Measurements from ENCODE around the gene CABLES2.
A peak's percentile ranks its signal among the peaks of the same experiment; 100 is the strongest.
"Not testable (repeated sequence)": the region's sequence is repeated elsewhere in the genome, so short reads cannot be mapped to it uniquely, and the experiment has no call there.

The CABLES2 gene

DNA sequence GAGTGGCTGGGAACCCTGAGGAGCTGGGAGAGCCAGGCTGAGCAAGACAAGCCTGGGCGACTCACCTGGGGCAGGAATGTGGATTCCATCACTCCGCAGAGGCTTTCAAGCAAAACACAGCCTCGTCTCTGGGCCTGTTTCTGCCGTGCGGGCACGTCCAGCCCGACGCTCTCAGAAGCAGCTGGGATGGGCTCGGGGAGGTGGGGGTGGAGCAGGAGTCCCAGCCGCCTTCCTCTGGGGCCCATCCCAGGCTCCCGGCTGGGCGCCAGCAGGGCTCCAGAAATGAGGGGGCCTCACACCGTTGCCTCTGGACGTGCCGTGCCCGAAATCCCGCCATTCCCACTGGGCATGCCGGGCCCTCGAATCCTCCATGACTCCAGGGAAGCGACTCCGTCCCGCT lies 28.9 kb downstream of the CABLES2 start:
- TF ChIP-seq, protein P1, sequence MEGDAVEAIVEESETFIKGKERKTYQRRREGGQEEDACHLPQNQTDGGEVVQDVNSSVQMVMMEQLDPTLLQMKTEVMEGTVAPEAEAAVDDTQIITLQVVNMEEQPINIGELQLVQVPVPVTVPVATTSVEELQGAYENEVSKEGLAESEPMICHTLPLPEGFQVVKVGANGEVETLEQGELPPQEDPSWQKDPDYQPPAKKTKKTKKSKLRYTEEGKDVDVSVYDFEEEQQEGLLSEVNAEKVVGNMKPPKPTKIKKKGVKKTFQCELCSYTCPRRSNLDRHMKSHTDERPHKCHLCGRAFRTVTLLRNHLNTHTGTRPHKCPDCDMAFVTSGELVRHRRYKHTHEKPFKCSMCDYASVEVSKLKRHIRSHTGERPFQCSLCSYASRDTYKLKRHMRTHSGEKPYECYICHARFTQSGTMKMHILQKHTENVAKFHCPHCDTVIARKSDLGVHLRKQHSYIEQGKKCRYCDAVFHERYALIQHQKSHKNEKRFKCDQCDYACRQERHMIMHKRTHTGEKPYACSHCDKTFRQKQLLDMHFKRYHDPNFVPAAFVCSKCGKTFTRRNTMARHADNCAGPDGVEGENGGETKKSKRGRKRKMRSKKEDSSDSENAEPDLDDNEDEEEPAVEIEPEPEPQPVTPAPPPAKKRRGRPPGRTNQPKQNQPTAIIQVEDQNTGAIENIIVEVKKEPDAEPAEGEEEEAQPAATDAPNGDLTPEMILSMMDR (conservative IDR thresholded peaks at IDR 0.05; ENCODE audit: low read depth), result no peak
- peak overlapping the region; percentile 100 for H3K27ac ChIP-seq
- ChIA-PET CTCF (interaction anchor here (0.5 to 2.4 kb wide), 8 partner anchors 9 to 205 kb away, joined by 3 to 11 read pairs (median 4); partner anchors contain the start of gene ADRM1), POLR2A (ENCODE audit: low non-redundant PET) (interaction anchor here (0.6 to 5.1 kb wide), 4 partner anchors 8 to 72 kb away, joined by 3 to 67 read pairs (median 5); partner anchors contain the start of genes LAMA5 and RPS21)
- peak; percentile 90 for DNase-seq (ENCODE audit: low spot score)

DNA sequence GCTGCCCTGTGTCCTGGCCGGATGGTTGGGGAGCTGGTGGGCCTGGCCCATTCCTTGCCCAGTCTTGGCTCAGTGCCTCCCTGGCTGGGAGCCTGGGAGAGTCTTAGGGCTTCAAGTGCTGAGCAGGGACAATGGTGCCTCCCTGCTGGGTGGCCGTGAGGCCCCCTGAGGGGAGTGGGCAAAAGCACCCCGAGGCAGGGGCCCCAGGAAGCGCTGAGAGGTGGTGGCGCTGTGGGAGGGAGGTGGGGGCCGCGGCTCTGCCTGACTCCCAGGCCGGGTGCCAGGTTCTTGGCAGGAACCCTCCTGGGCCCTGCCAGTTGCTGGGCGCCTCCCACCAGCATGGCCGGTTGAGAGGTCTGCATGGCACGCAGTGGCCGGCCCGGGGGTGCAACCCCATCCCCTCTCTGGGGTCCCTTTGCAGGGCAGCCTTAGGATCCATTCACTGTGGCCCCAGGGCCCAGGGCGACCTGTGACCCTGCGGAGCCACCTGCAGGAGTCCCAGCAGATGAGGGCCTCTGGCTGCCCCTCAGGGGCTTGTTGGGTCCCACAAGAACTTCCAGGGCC lies 29.4 kb downstream of the CABLES2 start:
- TF ChIP-seq, protein P1 (conservative IDR thresholded peaks at IDR 0.05; ENCODE audit: low read depth), result no peak; the same call in 1 of the 2 replicates
- POLR2A ChIA-PET (ENCODE audit: low non-redundant PET), result interaction anchor here (1.3 to 5.1 kb wide), 3 partner anchors 9 to 28 kb away, joined by 7 to 67 read pairs (median 9); partner anchors contain the start of genes LAMA5 and RPS21
- CTCF ChIA-PET, result interaction anchor here (0.6 to 2.4 kb wide), 6 partner anchors 9 to 206 kb away, joined by 3 to 11 read pairs (median 4); partner anchors contain the start of gene ADRM1
- no peak for DNase-seq (ENCODE audit: low spot score)
- peak overlapping the region; percentile 100 for H3K27ac ChIP-seq

DNA sequence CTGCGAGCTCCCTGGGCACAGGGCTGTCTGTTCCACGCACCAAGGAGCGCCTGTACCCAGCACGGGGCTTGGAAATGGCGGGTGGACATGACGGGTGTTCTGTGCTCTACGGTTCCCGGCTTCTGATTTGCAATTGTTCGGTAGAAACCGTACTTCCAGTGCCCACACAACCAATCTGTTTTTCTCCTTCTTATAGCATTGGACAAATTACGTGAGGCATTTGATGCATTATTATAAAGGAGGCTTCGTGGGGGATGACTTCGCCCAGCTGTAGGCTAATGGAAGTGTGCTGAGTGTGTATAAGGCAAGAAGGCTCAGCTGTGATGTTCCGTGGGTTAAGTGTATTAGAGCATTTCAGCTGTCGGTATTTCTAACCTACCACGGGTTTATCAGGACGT lies 30.0 kb downstream of the CABLES2 start:
- no peak for DNase-seq (ENCODE audit: low spot score)
- CTCF ChIA-PET, result interaction anchor here (0.7 to 2.4 kb wide), 4 partner anchors 8 to 330 kb away, joined by 3 to 11 read pairs (median 6); partner anchors contain the start of gene ADRM1
- H3K27ac ChIP-seq, result peak overlapping the region; percentile 100
- POLR2A ChIA-PET (ENCODE audit: low non-redundant PET), result interaction anchor here (1.3 to 5.1 kb wide), 2 partner anchors 10 kb away, joined by 9 to 67 read pairs; partner anchors contain the start of genes LAMA5 and RPS21
- TF ChIP-seq, protein P1 (conservative IDR thresholded peaks at IDR 0.05; ENCODE audit: low read depth), result no peak

DNA sequence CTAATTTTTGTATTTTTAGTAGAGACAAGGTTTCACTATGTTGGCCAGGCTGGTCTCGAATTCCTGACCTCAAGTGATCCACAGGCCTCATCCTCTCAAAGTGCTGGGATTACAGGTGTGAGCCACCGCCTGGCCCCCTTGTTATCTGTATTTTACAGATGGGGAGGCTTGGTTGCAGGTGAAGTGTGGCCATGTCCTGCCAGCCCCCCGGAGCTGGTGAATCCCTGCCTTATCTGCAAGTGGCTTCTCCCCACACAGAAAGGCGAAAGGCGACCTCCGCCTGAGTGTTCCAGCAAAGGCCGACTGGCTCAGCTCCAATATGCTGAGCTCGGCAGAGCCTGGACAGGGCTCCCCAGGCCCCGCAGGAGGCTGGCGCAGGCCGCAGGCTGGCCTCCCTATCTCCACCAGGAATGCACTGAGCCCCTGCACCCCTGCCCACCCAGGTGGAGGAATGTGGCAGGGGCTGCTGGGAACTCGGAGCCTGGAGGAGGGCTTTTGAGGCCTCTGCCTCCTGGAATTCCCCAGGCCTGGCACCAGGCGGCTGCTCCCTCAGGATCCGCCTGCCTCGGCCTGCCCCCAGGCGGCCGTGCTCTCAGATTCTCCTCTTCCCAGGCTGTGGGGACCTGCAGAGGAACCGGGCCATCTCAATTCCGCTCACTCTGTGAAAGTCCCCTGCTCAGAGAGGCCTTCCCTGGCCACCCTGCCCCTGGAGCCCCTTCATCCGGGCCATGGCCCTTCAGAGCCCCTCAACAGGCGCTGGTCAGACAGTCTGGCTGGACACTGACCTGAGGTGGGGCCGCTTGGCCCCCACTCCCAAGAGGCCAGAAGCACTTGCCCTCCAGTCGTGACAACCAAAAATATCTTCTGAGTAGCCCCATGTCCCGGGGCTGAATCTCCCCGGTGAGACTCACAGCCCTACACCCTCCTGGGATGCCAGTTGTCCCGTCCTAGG lies 30.7 kb downstream of the CABLES2 start:
- ChIA-PET CTCF (interaction anchor here (0.6 to 2.4 kb wide), 11 partner anchors 11 to 429 kb away, joined by 3 to 11 read pairs (median 4); partner anchors contain the start of gene ADRM1), POLR2A (ENCODE audit: low non-redundant PET) (interaction anchor here (1.1 to 5.1 kb wide), 4 partner anchors 10 to 26 kb away, joined by 3 to 67 read pairs (median 7); partner anchors contain the start of genes LAMA5 and RPS21)
- peak overlapping the region; percentile 100 for H3K27ac ChIP-seq
- DNase-seq (ENCODE audit: low spot score), result no peak
- TF ChIP-seq, protein P1 (conservative IDR thresholded peaks at IDR 0.05; ENCODE audit: low read depth), result peak; percentile 80

DNA sequence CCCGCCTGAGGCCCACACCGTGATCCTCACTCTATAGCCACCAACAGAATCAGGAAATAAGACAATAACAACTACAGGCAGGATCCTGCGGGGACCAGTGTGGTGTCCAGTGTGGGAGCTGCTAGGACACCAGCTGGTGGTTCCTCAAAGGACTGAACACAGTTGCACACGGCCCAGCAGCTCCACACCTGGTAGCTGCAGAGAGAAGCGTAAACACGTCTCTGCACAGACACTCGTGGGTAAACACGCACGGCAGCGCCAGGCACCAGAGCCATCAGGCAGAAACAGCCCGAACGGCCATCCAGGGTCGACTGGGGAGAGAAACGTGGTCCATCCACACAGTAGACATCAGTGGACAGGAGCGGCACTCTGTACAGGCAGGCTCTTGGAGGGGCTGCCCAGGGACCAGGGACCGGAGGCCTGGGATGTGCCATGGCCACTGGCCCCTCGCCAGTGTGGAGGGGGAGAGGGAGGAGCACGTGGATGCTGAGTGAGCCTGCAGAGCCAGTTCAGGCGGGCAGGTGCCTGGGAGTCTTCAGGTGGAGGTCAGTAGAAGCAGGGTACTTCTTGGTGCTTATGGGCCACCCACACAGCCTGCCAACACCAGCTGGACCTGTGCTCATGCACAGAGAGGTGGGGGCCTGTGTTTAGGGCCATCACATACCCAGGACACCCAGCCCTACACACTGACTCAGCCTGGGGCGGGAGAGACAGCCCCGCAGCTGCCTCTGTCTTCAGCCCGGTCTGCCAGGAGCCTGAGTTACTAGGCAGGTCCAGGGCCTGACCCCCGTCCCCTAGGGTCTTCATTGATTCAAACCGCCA lies 32.5 kb downstream of the CABLES2 start:
- DNase-seq (ENCODE audit: low spot score), result no peak
- ChIA-PET POLR2A (ENCODE audit: low non-redundant PET) (interaction anchor here (0.6 to 5.1 kb wide), 3 partner anchors 8 to 207 kb away, joined by 3 to 67 read pairs (median 16); partner anchors contain the start of gene LAMA5), CTCF (interaction anchor here (0.6 to 1.2 kb wide), 3 partner anchors 8 to 22 kb away, joined by 3 to 4 read pairs (median 4); no protein-coding TSS in a partner anchor)
- TF ChIP-seq, protein P1 (conservative IDR thresholded peaks at IDR 0.05; ENCODE audit: low read depth), result no peak
- H3K27ac ChIP-seq, result peak overlapping the region; percentile 100

DNA sequence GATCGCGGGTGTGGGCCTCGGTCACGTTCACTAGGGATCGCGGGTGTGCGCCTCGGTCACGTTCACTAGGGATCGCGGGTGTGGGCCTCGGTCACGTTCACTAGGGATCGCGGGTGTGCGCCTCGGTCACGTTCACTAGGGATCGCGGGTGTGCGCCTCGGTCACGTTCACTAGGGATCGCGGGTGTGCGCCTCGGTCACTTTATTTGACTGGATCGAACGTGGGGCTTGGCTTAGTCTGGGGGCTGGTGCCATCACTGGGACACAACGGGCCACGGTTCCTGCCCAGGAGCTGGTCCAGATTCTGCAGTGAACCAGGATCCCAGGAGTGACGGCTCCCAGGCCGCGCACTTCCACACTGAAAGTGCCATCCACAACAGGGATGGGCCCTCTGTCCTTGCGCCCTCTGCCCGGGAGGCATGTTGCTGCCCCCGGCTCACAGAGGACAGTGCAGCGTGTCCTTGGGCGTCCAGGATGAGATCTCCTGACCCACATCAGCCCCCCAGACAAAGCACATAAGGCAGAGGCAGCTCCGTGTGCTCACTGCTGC lies 33.4 kb downstream of the CABLES2 start:
- CTCF ChIA-PET, result interaction anchor here (0.6 to 0.9 kb wide), 2 partner anchors 9 to 23 kb away, joined by 3 to 4 read pairs; no protein-coding TSS in a partner anchor
- peak overlapping the region; percentile 100 for H3K27ac ChIP-seq
- POLR2A ChIA-PET (ENCODE audit: low non-redundant PET); DNase-seq (ENCODE audit: low spot score): not testable (repeated sequence)

All from RWPE1 (cell line).